ENCODE results near the gene SLC25A22. TPM values are rescaled to one million over a fixed set of nuclear protein-coding genes. Genes with fewer than 3 reads are reported as not detected.

SLC25A22 gene
- total and polyA plus RNA-seq, 9 of the 15 experiments (the other 6 are each of a cell fraction or from before 2014, with no cell fraction given) = 0.41 to 55.4 (median 11.4) TPM

- TF ChIP-seq, protein P1, sequence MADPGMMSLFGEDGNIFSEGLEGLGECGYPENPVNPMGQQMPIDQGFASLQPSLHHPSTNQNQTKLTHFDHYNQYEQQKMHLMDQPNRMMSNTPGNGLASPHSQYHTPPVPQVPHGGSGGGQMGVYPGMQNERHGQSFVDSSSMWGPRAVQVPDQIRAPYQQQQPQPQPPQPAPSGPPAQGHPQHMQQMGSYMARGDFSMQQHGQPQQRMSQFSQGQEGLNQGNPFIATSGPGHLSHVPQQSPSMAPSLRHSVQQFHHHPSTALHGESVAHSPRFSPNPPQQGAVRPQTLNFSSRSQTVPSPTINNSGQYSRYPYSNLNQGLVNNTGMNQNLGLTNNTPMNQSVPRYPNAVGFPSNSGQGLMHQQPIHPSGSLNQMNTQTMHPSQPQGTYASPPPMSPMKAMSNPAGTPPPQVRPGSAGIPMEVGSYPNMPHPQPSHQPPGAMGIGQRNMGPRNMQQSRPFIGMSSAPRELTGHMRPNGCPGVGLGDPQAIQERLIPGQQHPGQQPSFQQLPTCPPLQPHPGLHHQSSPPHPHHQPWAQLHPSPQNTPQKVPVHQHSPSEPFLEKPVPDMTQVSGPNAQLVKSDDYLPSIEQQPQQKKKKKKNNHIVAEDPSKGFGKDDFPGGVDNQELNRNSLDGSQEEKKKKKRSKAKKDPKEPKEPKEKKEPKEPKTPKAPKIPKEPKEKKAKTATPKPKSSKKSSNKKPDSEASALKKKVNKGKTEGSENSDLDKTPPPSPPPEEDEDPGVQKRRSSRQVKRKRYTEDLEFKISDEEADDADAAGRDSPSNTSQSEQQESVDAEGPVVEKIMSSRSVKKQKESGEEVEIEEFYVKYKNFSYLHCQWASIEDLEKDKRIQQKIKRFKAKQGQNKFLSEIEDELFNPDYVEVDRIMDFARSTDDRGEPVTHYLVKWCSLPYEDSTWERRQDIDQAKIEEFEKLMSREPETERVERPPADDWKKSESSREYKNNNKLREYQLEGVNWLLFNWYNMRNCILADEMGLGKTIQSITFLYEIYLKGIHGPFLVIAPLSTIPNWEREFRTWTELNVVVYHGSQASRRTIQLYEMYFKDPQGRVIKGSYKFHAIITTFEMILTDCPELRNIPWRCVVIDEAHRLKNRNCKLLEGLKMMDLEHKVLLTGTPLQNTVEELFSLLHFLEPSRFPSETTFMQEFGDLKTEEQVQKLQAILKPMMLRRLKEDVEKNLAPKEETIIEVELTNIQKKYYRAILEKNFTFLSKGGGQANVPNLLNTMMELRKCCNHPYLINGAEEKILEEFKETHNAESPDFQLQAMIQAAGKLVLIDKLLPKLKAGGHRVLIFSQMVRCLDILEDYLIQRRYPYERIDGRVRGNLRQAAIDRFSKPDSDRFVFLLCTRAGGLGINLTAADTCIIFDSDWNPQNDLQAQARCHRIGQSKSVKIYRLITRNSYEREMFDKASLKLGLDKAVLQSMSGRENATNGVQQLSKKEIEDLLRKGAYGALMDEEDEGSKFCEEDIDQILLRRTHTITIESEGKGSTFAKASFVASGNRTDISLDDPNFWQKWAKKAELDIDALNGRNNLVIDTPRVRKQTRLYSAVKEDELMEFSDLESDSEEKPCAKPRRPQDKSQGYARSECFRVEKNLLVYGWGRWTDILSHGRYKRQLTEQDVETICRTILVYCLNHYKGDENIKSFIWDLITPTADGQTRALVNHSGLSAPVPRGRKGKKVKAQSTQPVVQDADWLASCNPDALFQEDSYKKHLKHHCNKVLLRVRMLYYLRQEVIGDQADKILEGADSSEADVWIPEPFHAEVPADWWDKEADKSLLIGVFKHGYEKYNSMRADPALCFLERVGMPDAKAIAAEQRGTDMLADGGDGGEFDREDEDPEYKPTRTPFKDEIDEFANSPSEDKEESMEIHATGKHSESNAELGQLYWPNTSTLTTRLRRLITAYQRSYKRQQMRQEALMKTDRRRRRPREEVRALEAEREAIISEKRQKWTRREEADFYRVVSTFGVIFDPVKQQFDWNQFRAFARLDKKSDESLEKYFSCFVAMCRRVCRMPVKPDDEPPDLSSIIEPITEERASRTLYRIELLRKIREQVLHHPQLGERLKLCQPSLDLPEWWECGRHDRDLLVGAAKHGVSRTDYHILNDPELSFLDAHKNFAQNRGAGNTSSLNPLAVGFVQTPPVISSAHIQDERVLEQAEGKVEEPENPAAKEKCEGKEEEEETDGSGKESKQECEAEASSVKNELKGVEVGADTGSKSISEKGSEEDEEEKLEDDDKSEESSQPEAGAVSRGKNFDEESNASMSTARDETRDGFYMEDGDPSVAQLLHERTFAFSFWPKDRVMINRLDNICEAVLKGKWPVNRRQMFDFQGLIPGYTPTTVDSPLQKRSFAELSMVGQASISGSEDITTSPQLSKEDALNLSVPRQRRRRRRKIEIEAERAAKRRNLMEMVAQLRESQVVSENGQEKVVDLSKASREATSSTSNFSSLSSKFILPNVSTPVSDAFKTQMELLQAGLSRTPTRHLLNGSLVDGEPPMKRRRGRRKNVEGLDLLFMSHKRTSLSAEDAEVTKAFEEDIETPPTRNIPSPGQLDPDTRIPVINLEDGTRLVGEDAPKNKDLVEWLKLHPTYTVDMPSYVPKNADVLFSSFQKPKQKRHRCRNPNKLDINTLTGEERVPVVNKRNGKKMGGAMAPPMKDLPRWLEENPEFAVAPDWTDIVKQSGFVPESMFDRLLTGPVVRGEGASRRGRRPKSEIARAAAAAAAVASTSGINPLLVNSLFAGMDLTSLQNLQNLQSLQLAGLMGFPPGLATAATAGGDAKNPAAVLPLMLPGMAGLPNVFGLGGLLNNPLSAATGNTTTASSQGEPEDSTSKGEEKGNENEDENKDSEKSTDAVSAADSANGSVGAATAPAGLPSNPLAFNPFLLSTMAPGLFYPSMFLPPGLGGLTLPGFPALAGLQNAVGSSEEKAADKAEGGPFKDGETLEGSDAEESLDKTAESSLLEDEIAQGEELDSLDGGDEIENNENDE (IDR thresholded peaks at IDR 0.05; ENCODE audit: low read depth, low read length) = no peak
- TF ChIP-seq NFYB (IDR thresholded peaks at IDR 0.05; ENCODE audit: extremely low read depth, insufficient read length) (no peak), POLR3A (IDR thresholded peaks at IDR 0.05; ENCODE audit: borderline replicate concordance, extremely low read depth, insufficient read depth, insufficient read length) (no peak), HNRNPK (IDR thresholded peaks at IDR 0.05; ENCODE audit: low read depth, low read length, poor library complexity, severe bottlenecking) (no peak), CREB3L1 (IDR thresholded peaks at IDR 0.05; ENCODE audit: borderline replicate concordance, low read depth) (no peak; the same call in 1 of the 2 replicates), ZC3H8 (IDR thresholded peaks at IDR 0.05) (no peak), TBP (optimal IDR thresholded peaks at IDR 0.05; ENCODE audit: low read depth, low read length) (no peak), TAL1 (IDR thresholded peaks at IDR 0.05) (no peak)
- TF ChIP-seq, protein P2, sequence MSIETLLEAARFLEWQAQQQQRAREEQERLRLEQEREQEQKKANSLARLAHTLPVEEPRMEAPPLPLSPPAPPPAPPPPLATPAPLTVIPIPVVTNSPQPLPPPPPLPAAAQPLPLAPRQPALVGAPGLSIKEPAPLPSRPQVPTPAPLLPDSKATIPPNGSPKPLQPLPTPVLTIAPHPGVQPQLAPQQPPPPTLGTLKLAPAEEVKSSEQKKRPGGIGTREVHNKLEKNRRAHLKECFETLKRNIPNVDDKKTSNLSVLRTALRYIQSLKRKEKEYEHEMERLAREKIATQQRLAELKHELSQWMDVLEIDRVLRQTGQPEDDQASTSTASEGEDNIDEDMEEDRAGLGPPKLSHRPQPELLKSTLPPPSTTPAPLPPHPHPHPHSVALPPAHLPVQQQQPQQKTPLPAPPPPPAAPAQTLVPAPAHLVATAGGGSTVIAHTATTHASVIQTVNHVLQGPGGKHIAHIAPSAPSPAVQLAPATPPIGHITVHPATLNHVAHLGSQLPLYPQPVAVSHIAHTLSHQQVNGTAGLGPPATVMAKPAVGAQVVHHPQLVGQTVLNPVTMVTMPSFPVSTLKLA (conservative IDR thresholded peaks at IDR 0.05) = no peak; a peak in 1 of 4 replicates
- TF ChIP-seq, protein P3, sequence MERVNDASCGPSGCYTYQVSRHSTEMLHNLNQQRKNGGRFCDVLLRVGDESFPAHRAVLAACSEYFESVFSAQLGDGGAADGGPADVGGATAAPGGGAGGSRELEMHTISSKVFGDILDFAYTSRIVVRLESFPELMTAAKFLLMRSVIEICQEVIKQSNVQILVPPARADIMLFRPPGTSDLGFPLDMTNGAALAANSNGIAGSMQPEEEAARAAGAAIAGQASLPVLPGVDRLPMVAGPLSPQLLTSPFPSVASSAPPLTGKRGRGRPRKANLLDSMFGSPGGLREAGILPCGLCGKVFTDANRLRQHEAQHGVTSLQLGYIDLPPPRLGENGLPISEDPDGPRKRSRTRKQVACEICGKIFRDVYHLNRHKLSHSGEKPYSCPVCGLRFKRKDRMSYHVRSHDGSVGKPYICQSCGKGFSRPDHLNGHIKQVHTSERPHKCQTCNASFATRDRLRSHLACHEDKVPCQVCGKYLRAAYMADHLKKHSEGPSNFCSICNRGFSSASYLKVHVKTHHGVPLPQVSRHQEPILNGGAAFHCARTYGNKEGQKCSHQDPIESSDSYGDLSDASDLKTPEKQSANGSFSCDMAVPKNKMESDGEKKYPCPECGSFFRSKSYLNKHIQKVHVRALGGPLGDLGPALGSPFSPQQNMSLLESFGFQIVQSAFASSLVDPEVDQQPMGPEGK (CRISPR knock-in tag; IDR thresholded peaks at IDR 0.05; ENCODE audit: borderline replicate concordance) = no peak
Measured at GRCh38 chr11:798093-798713, at the start of gene SLC25A22 (continued).

Measured in K562 (cell line).